HG02970 (cell line): ENCODE data around the gene RNASE7.

Experiments
- ATAC-seq: cut with Tn5 transposase; IDR thresholded peaks from one replicate; pipeline ENCODE4 v1.9.1; 2021; ENCODE audit warnings: mild to moderate bottlenecking, moderate library complexity, moderate number of reproducible peaks; ENCODE audit not compliant: unreplicated experiment, low FRiP score

Gene RNASE7

GRCh38 chr14:21042918-21043317, 756 bp downstream of the RNASE7 start:
- no peak for ATAC-seq

GRCh38 chr14:21043387-21043973, 1.3 kb downstream of the RNASE7 start:
- no peak for ATAC-seq

DNA sequence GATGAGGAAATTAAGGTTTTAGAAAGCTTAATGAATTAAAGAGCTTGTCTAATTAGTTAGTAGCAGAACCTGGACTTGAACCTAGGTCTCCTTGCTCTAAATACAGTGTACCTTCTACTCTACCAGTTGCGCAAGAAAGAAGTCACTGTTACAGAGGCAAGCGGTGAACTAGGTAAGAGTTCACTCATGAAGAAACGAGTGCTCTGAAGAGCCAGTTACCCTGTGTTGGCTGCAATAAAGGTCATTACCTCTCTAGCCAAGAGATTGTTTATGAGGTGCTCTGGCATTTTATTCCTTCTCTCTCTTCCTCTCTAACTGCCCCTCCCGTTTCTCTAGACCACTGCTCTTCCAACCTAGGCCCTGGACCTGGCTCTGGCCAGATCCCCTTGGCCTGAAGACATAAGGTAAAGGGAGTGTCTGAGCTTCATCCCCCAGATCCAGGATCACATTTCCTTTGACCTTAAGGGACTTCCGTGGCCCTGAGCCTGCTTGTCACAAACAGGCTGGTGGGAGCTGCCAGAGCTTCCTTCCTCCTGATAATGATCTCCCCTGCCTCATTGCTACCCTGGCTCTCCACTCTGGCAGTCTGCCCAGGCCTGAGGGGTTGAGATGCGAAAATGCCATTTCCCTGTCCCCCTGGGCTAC, 1.9 kb downstream of the RNASE7 start:
- ATAC-seq: no peak

GRCh38 chr14:21047378-21047781, 5.2 kb downstream of the RNASE7 start:
- ATAC-seq: no peak

- ATAC-seq: no peak
Measured at GRCh38 chr14:21048638-21049037, 6.5 kb downstream of the RNASE7 start.

DNA sequence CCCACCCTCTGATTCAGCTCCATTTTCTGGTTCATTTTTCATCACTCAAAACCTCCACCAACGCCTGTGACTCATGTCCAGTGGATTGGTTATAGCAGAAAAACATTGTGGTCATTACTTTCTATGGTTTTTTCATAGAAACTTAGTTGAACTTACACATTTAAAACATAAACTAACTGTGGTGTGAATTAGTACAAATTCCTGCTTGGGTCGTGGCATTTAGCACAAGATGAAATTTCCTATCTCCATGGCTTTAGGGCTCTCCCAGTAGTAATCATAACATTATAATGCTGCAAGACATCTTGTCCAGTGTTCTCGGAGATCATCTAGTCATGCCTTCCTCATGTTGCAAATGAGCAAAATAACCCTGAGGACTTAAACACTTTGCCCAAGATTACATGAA, 7.1 kb downstream of the RNASE7 start:
- ATAC-seq: no peak

DNA sequence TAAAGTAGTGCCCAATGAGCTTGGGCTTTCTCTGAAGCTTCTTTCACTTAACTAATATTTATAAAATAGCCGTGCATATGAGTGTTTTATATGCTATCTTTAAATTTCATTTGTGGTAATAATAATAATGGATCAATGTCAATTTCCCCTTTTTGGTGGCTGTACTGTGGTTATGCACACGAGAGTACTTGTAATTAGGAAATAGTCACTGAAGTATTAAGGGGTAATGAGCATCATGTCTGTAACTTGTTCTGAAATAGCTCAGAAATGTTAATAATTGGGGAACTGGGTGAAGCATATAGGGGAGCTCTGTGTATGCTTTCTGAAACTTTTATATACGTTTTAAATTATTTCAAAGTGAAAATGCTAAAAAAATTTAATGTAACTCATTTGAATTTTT, 8.4 kb downstream of the RNASE7 start:
- ATAC-seq: no peak

DNA sequence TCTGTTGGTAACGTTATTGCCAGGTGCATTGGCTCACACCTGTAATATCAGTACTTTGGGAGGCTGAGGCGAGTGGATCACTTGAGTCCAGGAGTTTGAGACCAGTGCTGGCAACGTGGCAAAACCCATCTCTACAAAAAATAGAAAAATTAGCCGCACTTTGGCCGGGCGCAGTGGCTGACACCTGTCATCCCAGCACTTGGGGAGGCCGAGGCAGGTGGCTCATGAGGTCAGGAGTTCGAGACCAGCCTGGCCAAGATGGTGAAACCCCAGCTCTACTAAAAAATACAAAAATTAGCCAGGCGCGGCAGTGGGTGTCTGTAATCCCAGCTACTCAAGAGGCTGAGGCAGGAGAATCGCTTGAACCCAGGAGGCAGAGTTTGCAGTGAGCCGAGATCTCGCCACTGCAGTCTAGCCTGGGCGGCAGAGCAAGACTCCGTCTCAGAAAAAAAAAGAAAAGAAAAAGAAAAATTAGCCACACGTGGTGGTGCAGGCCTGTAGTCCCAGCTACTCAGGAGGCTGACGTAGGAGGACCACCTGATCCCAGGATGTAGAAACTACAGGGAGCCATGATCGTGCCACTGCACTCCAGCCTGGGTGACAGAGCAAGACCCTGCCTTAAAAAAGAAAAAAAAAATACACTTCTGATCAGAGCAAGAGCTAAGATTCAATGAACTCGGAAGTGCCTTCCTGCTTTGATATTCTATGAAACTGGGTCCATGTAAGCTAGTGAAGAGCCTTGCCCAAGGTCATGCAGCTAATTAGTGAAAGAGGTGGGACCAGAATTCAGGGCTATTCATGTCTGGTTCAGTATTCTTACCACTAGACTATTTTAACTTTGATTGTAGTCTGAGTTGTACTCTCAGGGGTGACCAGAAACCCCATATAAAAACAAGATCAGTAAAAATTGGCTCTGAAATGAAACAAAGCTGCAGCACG, 11.3 kb downstream of the RNASE7 start:
- ATAC-seq: no peak

- ATAC-seq: no peak
Measured at GRCh38 chr14:21054123-21054767, 12.1 kb downstream of the RNASE7 start.

DNA sequence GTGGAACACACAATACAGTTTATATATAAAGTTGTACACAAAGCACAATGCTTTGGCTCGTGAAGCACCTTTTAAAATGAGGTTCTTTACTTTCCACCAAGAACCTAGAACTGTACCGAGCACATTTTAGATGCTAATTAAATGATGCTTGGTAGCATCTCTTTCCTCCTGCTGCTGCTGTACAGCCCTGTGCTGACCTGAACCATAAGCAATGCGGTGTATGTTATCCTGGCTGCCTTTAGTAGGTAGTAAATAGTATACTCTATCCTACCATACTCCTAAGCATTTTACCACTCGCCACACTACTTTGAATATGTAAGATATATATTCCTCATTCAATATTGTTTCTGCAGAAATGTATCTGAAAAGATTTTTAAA, 12.6 kb downstream of the RNASE7 start:
- ATAC-seq: no peak

GRCh38 chr14:21055432-21056117, 13.4 kb downstream of the RNASE7 start:
- no peak for ATAC-seq

DNA sequence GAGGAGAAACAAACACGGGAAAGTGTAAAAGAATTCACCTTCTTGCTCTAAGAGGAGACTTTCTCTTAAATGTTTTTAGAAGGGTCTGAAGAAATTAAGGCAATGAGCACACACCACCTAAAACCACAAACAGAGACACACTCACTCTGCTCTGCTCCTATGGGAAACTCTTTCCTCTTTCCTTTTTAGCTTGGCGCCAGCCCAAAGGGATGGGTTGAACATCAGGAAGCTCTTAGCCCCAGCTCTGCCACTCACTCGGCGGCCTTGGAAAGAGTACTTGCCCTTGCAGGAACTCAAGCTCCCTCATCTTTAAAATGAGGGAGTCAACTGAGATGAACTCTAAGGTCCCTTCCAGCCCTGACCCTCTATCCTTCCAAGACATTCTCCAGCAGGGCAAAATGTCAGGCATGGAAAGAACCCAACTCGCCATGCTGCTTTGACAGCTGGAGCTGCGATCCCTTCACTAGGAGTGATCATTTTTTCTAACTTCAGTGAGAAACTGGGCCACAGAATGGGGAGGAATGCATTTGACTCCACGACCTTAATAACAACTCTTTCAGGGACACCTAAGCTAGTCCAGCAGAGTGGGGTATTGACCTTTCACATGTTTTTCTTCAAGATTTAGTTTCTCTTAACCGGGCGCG, 14.5 kb downstream of the RNASE7 start:
- no peak for ATAC-seq

DNA sequence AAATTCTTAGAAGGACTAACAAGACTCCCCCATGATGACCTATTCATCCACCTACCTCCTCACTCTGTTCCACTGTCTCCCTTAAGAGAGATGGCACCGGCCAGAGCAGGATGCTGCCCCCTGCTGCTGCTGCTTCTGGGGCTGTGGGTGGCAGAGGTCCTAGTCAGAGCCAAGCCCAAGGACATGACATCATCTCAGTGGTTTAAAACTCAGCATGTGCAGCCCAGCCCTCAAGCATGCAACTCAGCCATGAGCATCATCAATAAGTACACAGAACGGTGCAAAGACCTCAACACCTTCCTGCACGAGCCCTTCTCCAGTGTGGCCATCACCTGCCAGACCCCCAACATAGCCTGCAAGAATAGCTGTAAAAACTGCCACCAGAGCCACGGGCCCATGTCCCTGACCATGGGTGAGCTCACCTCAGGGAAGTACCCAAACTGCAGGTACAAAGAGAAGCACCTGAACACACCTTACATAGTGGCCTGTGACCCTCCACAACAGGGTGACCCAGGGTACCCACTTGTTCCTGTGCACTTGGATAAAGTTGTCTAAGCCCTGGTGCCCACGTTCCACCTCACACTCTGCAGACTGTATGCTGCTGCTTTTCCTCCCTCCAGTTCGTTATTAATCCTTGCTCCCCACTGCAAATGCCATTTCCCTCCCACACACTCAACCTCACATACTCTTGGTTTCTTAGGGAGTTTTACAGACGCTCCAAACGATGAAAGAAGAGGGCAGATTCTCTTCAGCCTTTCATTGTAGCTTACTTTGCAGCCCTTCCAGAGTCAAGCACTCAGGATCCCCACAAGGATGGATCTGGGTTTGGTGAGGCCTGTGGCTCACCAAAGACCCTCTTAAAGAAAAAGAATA, 15.9 kb downstream of the RNASE7 start, which contains the start of gene RNASE8:
TSS of gene RNASE8 (plus strand) at position 20 of the 873 bp plus-strand sequence. CDS start at position 91, 71 bp downstream.
- no peak for ATAC-seq

DNA sequence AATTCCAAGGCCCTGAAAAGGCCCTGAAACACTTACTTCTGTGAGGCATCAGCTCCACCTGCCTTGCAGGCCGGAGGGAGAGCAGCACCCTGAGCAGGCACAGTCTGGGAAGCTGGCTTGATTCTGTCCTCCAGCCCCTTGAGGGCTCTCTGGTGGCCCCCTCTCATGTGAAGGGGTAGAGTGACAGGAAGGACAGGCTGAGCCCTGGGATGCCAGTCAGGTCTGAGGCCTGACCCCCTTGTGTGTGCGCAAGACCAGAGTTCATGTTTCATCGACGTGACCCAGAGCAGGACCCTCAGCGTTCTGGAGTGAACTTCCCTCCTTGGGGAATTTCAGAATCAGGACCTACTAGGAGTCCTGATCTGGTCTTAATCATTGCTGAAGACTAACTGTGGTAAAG, 16.7 kb downstream of the RNASE7 start:
- no peak for ATAC-seq

DNA sequence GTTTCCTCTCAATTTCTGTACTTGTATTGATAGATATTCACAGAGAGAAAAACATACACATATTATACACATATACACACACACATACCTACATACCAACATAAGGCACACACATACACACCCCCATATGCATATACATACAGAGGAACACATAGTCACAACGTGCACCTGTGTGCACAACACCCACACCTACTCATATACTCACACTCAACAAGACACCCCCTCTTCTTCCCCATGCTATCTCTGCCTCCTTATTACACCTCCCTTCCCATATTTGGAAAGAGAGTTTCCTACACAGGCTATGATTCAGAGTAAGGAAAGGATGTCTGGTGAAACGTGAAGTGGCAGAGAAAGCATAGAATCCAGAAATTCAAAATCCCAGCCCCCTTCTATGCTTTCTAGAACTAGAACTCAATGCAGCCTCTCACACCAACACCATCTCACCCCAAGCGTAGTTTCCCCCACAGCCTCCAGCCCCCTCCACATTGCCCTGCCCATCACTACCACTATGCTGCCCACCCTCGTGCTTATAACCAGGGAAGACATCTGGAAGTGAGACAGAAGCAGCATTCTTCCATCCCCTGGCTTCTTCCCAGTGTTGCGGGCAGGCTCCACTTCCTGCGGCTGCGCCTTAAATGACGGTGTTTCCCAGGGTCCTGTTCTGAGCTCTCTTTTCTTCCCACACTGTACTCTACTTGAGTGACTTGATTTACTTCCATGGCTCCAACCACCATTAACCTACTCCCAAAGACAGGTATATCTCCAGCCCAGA, 17.9 kb downstream of the RNASE7 start:
- no peak for ATAC-seq

- ATAC-seq: no peak
Measured at GRCh38 chr14:21060614-21061346, 18.6 kb downstream of the RNASE7 start.

DNA sequence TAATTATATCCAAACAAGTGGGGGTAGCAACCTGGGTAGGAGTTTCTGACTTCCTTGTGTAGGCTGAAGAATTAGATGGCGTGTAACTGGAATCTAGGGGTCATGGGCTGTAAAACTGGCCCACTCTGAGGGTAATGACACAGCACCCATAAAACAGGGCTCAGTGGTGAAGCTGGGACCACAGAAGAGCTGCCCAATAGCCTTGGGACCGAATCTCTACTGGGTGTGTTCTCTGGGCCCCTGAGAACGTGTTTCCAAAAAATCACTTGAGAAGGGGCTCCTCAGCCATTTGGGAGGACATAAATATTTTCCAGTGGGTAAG, 19.1 kb downstream of the RNASE7 start:
- ATAC-seq: no peak

DNA sequence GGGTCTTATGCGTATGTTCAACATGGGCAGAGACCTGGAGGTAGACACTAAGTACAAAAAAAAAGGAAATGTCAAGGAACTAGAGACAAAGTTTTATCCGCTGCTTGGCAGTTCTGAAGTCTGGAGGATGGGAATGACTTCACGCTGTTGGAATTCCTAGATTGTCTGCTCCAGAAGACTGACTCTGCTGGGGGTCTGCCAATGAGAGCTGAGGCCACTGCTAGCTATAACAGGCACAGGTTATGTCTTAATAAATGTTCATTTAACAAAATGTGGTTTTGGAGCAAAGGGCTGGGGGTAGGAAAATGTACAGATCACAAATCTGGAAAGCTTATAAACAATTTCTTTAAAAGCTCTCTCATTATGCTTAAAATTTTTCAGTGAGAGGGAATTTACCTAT, 21.3 kb downstream of the RNASE7 start:
- ATAC-seq: no peak
